Measurements from ENCODE around the gene INHA. TPM values are rescaled to one million over a fixed set of nuclear protein-coding genes. Genes with fewer than 3 reads are reported as not detected.

INHA gene
- total RNA-seq, 1 donor from 2014 or later: not detected

- Histone ChIP-seq H3K4me1 (peaks cover 6 to 19% of the 10 kb centered on the region in 2 donors), H3K9me3 (no peaks in the 10 kb centered on the region), H3K27me3 (no peaks in the 10 kb centered on the region), H3K27ac (no peak overlapping the region), H3K36me3 (peaks cover 0 to 18% of the 10 kb centered on the region in 2 donors), H3K4me3 (peak overlapping the region; percentile 61 to 79)
- intact Hi-C loops (cut with DNase I): loop anchor here (2.0 kb wide), 1 partner anchor 18 kb away; the partner anchor contains the start of gene OBSL1
- no peak for DNase-seq (ENCODE audit: low spot score in 2 of 2)
- TF ChIP-seq CTCF (IDR thresholded peaks at IDR 0.05): no peak
Observed at GRCh38 chr2:219553168-219553417, 19.0 kb upstream of the INHA start.

- no peak overlapping the region for H3K27ac ChIP-seq
- H3K9me3 ChIP-seq: no peaks in the 10 kb centered on the region
- no peaks in the 10 kb centered on the region for H3K27me3 ChIP-seq
- no peak for TF ChIP-seq CTCF (IDR thresholded peaks at IDR 0.05)
- H3K4me1 ChIP-seq: peaks cover 6 to 19% of the 10 kb centered on the region in 2 donors
- no peak for DNase-seq (ENCODE audit: low spot score in 2 of 2)
- intact Hi-C loops (cut with DNase I): loop anchor here (2.0 kb wide), 1 partner anchor 17 kb away; the partner anchor contains the start of gene OBSL1
- peak overlapping the region in 1 of 2 donors; percentile 79 for H3K4me3 ChIP-seq
- H3K36me3 ChIP-seq: peaks cover 0 to 18% of the 10 kb centered on the region in 2 donors
Observed at GRCh38 chr2:219553463-219553963, 18.6 kb upstream of the INHA start.

- peaks cover 0 to 18% of the 10 kb centered on the region in 2 donors for H3K36me3 ChIP-seq
- no peak overlapping the region for H3K27ac ChIP-seq
- intact Hi-C loops (cut with DNase I): no loop called here
- H3K4me1 ChIP-seq: peaks cover 6 to 19% of the 10 kb centered on the region in 2 donors
- no peaks in the 10 kb centered on the region for H3K27me3 ChIP-seq
- TF ChIP-seq CTCF (IDR thresholded peaks at IDR 0.05): no peak
- no peak for DNase-seq (ENCODE audit: low spot score in 2 of 2)
- no peaks in the 10 kb centered on the region for H3K9me3 ChIP-seq
- no peak overlapping the region for H3K4me3 ChIP-seq
Observed at GRCh38 chr2:219554350-219554749, 17.8 kb upstream of the INHA start.

- TF ChIP-seq CTCF (IDR thresholded peaks at IDR 0.05): no peak
- intact Hi-C loops (cut with DNase I): no loop called here
- no peaks in the 10 kb centered on the region for H3K27me3 ChIP-seq
- H3K27ac ChIP-seq: no peak overlapping the region
- no peak for DNase-seq (ENCODE audit: low spot score in 2 of 2)
- H3K4me3 ChIP-seq: no peak overlapping the region
- peaks cover 6 to 19% of the 10 kb centered on the region in 2 donors for H3K4me1 ChIP-seq
- peaks cover 0 to 18% of the 10 kb centered on the region in 2 donors for H3K36me3 ChIP-seq
- no peaks in the 10 kb centered on the region for H3K9me3 ChIP-seq
Observed at GRCh38 chr2:219555956-219556355, 16.2 kb upstream of the INHA start.

- Histone ChIP-seq H3K27me3 (no peaks in the 10 kb centered on the region), H3K4me1 (peaks cover 6 to 16% of the 10 kb centered on the region in 2 donors), H3K27ac (no peak overlapping the region), H3K9me3 (no peaks in the 10 kb centered on the region), H3K4me3 (no peak overlapping the region), H3K36me3 (peaks cover 0 to 18% of the 10 kb centered on the region in 2 donors)
- no peak for TF ChIP-seq CTCF (IDR thresholded peaks at IDR 0.05)
- DNase-seq (ENCODE audit: low spot score in 2 of 2): no peak
- intact Hi-C loops (cut with DNase I): no loop called here
Observed at GRCh38 chr2:219556413-219556812, 15.7 kb upstream of the INHA start.

GRCh38 chr2:219557320-219557719 lies 14.8 kb upstream of the INHA start:
- TF ChIP-seq CTCF (IDR thresholded peaks at IDR 0.05): no peak
- peaks cover 0 to 24% of the 10 kb centered on the region in 2 donors for H3K36me3 ChIP-seq
- H3K4me1 ChIP-seq: peaks cover 6 to 8% of the 10 kb centered on the region in 2 donors
- intact Hi-C loops (cut with DNase I): no loop called here
- H3K4me3 ChIP-seq: no peak overlapping the region
- no peaks in the 10 kb centered on the region for H3K27me3 ChIP-seq
- no peak overlapping the region for H3K27ac ChIP-seq
- DNase-seq (ENCODE audit: low spot score in 2 of 2): no peak
- H3K9me3 ChIP-seq: no peaks in the 10 kb centered on the region

All from ascending aorta (tissue), 2 donors.